HEK293T (cell line): Measurements from ENCODE around the gene FOXG1.

ENCODE experiments used
- SP1 ChIP-seq: fragments of 450-650 bp; IDR thresholded peaks from 2 replicates; pipeline ENCODE4 v1.6.1; 2017
- SUZ12 ChIP-seq: fragments of 450-650 bp; IDR thresholded peaks from 2 replicates; pipeline ENCODE4 v1.6.1; 2016; ENCODE audit warnings: mild to moderate bottlenecking

GRCh38 chr14:28807518-28807917 lies 40.9 kb downstream of the FOXG1 start:
- TF ChIP-seq SP1 = no peak
- TF ChIP-seq SUZ12 = no peak
